Dendritic cell treated with granulocyte-macrophage colony-stimulating factor and Interleukin-4, amounts not matched to agents 40 ng/mL and 50 ng/mL, for 4 days (primary cell): ENCODE measurements around the gene SMOC2.

Experiments
- H3K27ac Mint-ChIP-seq: one replicate; pipeline ENCODE4 v1.8.0; 2022; ENCODE audit warnings: mild to moderate bottlenecking, mixed read lengths
- H3K27me3 Mint-ChIP-seq: one replicate; pipeline ENCODE4 v1.8.0; 2022; ENCODE audit warnings: mild to moderate bottlenecking, mixed read lengths
- H3K36me3 Mint-ChIP-seq: one replicate; pipeline ENCODE4 v1.8.0; 2022; ENCODE audit warnings: low read depth, mixed read lengths
- H3K4me1 Mint-ChIP-seq: one replicate; pipeline ENCODE4 v1.8.0; 2022; ENCODE audit warnings: low read depth, mixed read lengths
- H3K4me3 Mint-ChIP-seq: one replicate; pipeline ENCODE4 v1.8.0; 2022; ENCODE audit warnings: mild to moderate bottlenecking, moderate library complexity, mixed read lengths
- H3K9me3 Mint-ChIP-seq: one replicate; pipeline ENCODE4 v1.8.0; 2022; ENCODE audit warnings: mixed read lengths
- intact Hi-C: fragments of 100-400 bp; cut with micrococcal nuclease; formaldehyde crosslinking; loops from one replicate; pipeline ENCODE4 v1.15.0; 2022

Gene SMOC2

GRCh38 chr6:168411130-168411529 is 29.9 kb upstream of the SMOC2 start:
- no peak overlapping the region for H3K4me3 Mint-ChIP-seq
- intact Hi-C loops: no loop called here
- H3K36me3 Mint-ChIP-seq: no peaks in the 10 kb centered on the region

GRCh38 chr6:168411793-168412192 is 29.2 kb upstream of the SMOC2 start:
- intact Hi-C loops: no loop called here
- no peaks in the 10 kb centered on the region for H3K4me1 Mint-ChIP-seq
- H3K27ac Mint-ChIP-seq: no peak overlapping the region
- no peaks in the 10 kb centered on the region for H3K27me3 Mint-ChIP-seq
- no peak overlapping the region for H3K4me3 Mint-ChIP-seq
- no peaks in the 10 kb centered on the region for H3K36me3 Mint-ChIP-seq
- peaks cover 9% of the 10 kb centered on the region for H3K9me3 Mint-ChIP-seq

More at GRCh38 chr6:168411130-168411529, 29.9 kb upstream of the SMOC2 start:
- Mint-ChIP-seq H3K27ac (no peak overlapping the region), H3K4me1 (no peaks in the 10 kb centered on the region), H3K27me3 (no peaks in the 10 kb centered on the region), H3K9me3 (peaks cover 9% of the 10 kb centered on the region)

- intact Hi-C loops: no loop called here
- H3K9me3 Mint-ChIP-seq: peaks cover 9% of the 10 kb centered on the region
- H3K27ac Mint-ChIP-seq: no peak overlapping the region
- no peaks in the 10 kb centered on the region for H3K27me3 Mint-ChIP-seq
- H3K4me3 Mint-ChIP-seq: no peak overlapping the region
- no peaks in the 10 kb centered on the region for H3K36me3 Mint-ChIP-seq
- H3K4me1 Mint-ChIP-seq: no peaks in the 10 kb centered on the region
Measured at GRCh38 chr6:168412456-168412855, 28.5 kb upstream of the SMOC2 start.

GRCh38 chr6:168413018-168413720 is 27.8 kb upstream of the SMOC2 start:
- no peaks in the 10 kb centered on the region for H3K36me3 Mint-ChIP-seq
- no peak overlapping the region for H3K4me3 Mint-ChIP-seq
- H3K9me3 Mint-ChIP-seq: peaks cover 9% of the 10 kb centered on the region
- intact Hi-C loops: no loop called here
- no peak overlapping the region for H3K27ac Mint-ChIP-seq
- H3K4me1 Mint-ChIP-seq: no peaks in the 10 kb centered on the region
- no peaks in the 10 kb centered on the region for H3K27me3 Mint-ChIP-seq

- Mint-ChIP-seq H3K4me3 (no peak overlapping the region), H3K9me3 (peaks cover 9% of the 10 kb centered on the region), H3K36me3 (no peaks in the 10 kb centered on the region), H3K27me3 (no peaks in the 10 kb centered on the region), H3K27ac (no peak overlapping the region), H3K4me1 (no peaks in the 10 kb centered on the region)
- intact Hi-C loops: no loop called here
Measured at GRCh38 chr6:168413856-168414255, 27.1 kb upstream of the SMOC2 start.

- Mint-ChIP-seq H3K4me3 (no peak overlapping the region), H3K4me1 (no peaks in the 10 kb centered on the region), H3K36me3 (no peaks in the 10 kb centered on the region), H3K27me3 (no peaks in the 10 kb centered on the region), H3K9me3 (peaks cover 9% of the 10 kb centered on the region), H3K27ac (no peak overlapping the region)
- intact Hi-C loops: no loop called here
Measured at GRCh38 chr6:168414336-168415097, 26.5 kb upstream of the SMOC2 start.

- Mint-ChIP-seq H3K27me3 (no peaks in the 10 kb centered on the region), H3K27ac (no peak overlapping the region), H3K4me1 (no peaks in the 10 kb centered on the region), H3K4me3 (no peak overlapping the region), H3K9me3 (peaks cover 9% of the 10 kb centered on the region), H3K36me3 (no peaks in the 10 kb centered on the region)
- intact Hi-C loops: no loop called here
Measured at GRCh38 chr6:168415098-168415992, 25.6 kb upstream of the SMOC2 start.

GRCh38 chr6:168415993-168416530 is 24.9 kb upstream of the SMOC2 start:
- Mint-ChIP-seq H3K9me3 (peaks cover 9% of the 10 kb centered on the region), H3K4me3 (no peak overlapping the region), H3K4me1 (no peaks in the 10 kb centered on the region), H3K27me3 (no peaks in the 10 kb centered on the region), H3K27ac (no peak overlapping the region), H3K36me3 (no peaks in the 10 kb centered on the region)
- intact Hi-C loops: no loop called here

GRCh38 chr6:168416531-168416930 is 24.5 kb upstream of the SMOC2 start:
- H3K4me3 Mint-ChIP-seq: no peak overlapping the region
- H3K27me3 Mint-ChIP-seq: no peaks in the 10 kb centered on the region
- intact Hi-C loops: no loop called here
- no peaks in the 10 kb centered on the region for H3K4me1 Mint-ChIP-seq
- no peak overlapping the region for H3K27ac Mint-ChIP-seq
- peaks cover 9% of the 10 kb centered on the region for H3K9me3 Mint-ChIP-seq
- no peaks in the 10 kb centered on the region for H3K36me3 Mint-ChIP-seq

GRCh38 chr6:168417191-168417590 is 23.8 kb upstream of the SMOC2 start:
- Mint-ChIP-seq H3K4me3 (no peak overlapping the region), H3K36me3 (no peaks in the 10 kb centered on the region), H3K27ac (no peak overlapping the region), H3K9me3 (peaks cover 9% of the 10 kb centered on the region), H3K27me3 (no peaks in the 10 kb centered on the region), H3K4me1 (no peaks in the 10 kb centered on the region)
- intact Hi-C loops: no loop called here

GRCh38 chr6:168417679-168418557 is 23.1 kb upstream of the SMOC2 start:
- no peak overlapping the region for H3K4me3 Mint-ChIP-seq

GRCh38 chr6:168418711-168419121 is 22.3 kb upstream of the SMOC2 start:
- H3K4me1 Mint-ChIP-seq: no peaks in the 10 kb centered on the region
- H3K36me3 Mint-ChIP-seq: no peaks in the 10 kb centered on the region
- H3K27ac Mint-ChIP-seq: no peak overlapping the region
- H3K9me3 Mint-ChIP-seq: no peaks in the 10 kb centered on the region
- intact Hi-C loops: no loop called here
- H3K27me3 Mint-ChIP-seq: no peaks in the 10 kb centered on the region
- H3K4me3 Mint-ChIP-seq: no peak overlapping the region

More at GRCh38 chr6:168417679-168418557, 23.1 kb upstream of the SMOC2 start:
- H3K27me3 Mint-ChIP-seq: no peaks in the 10 kb centered on the region
- intact Hi-C loops: no loop called here
- H3K36me3 Mint-ChIP-seq: no peaks in the 10 kb centered on the region
- H3K9me3 Mint-ChIP-seq: peaks cover 3% of the 10 kb centered on the region
- no peak overlapping the region for H3K27ac Mint-ChIP-seq
- H3K4me1 Mint-ChIP-seq: no peaks in the 10 kb centered on the region

- Mint-ChIP-seq H3K4me3 (no peak overlapping the region), H3K9me3 (no peaks in the 10 kb centered on the region), H3K4me1 (no peaks in the 10 kb centered on the region), H3K27me3 (no peaks in the 10 kb centered on the region), H3K27ac (no peak overlapping the region), H3K36me3 (no peaks in the 10 kb centered on the region)
- intact Hi-C loops: no loop called here
Measured at GRCh38 chr6:168419569-168419968, 21.4 kb upstream of the SMOC2 start.
